Loucy (cell line): ENCODE results near the gene MBNL1.

Experiments
- H2AFZ ChIP-seq: fragments of 200-600 bp; sonication (generic); 2 replicates; pipeline ENCODE4 v1.6.0; 2016; ENCODE audit warnings: antibody characterized with exemption, mild to moderate bottlenecking, low read length, moderate library complexity
- H3F3A ChIP-seq: fragments of 200-600 bp; 2 replicates; pipeline ENCODE4 v1.6.0; 2016; ENCODE audit warnings: antibody characterized with exemption, low read depth, mild to moderate bottlenecking
- H3K27me3 ChIP-seq: fragments of 200-600 bp; sonication (generic); 2 replicates; pipeline ENCODE4 v1.6.1; 2014; ENCODE audit warnings: low read length, mild to moderate bottlenecking; ENCODE audit not compliant: insufficient read depth, poor library complexity, severe bottlenecking
- H3K36me3 ChIP-seq: fragments of 200-600 bp; sonication (generic); 2 replicates; pipeline ENCODE4 v1.6.1; 2016; ENCODE audit warnings: low read length; ENCODE audit not compliant: insufficient read depth
- H3K4me1 ChIP-seq: fragments of 200-600 bp; sonication (generic); 2 replicates; pipeline ENCODE4 v1.5.1; 2014; ENCODE audit warnings: low read length, mild to moderate bottlenecking; ENCODE audit not compliant: insufficient read depth, poor library complexity, severe bottlenecking
- H3K4me2 ChIP-seq: fragments of 200-600 bp; sonication (generic); 2 replicates; pipeline ENCODE4 v1.6.0; 2014; ENCODE audit warnings: antibody characterized with exemption, low read length, low read depth, mild to moderate bottlenecking; ENCODE audit not compliant: poor library complexity, severe bottlenecking
- H3K4me3 ChIP-seq: fragments of 200-600 bp; sonication (generic); 2 replicates; pipeline ENCODE4 v1.5.1; 2014; ENCODE audit warnings: low read length, mild to moderate bottlenecking, mixed read lengths; ENCODE audit not compliant: poor library complexity, severe bottlenecking
- H3K79me2 ChIP-seq: fragments of 200-600 bp; sonication (generic); 2 replicates; pipeline ENCODE4 v1.6.1; 2014; ENCODE audit warnings: low read length; ENCODE audit not compliant: insufficient read depth
- H3K9ac ChIP-seq: fragments of 200-600 bp; sonication (generic); 2 replicates; pipeline ENCODE4 v1.6.0; 2014; ENCODE audit warnings: mild to moderate bottlenecking, low read depth, low read length, moderate library complexity; ENCODE audit not compliant: poor library complexity, severe bottlenecking
- H3K9me2 ChIP-seq: fragments of 200-600 bp; sonication (generic); replicated peaks from 2 replicates; pipeline ENCODE4 v1.6.1; 2016; ENCODE audit warnings: low read depth, low read length, mixed read lengths
- H3K9me3 ChIP-seq: fragments of 200-600 bp; sonication (generic); 2 replicates; pipeline ENCODE4 v1.6.1; 2014; ENCODE audit warnings: mild to moderate bottlenecking, antibody characterized with exemption, low read length, low read depth; ENCODE audit not compliant: insufficient read depth
- H4K20me1 ChIP-seq: fragments of 200-600 bp; sonication (generic); 2 replicates; pipeline ENCODE4 v1.6.0; 2014; ENCODE audit warnings: antibody characterized with exemption, low read length, mild to moderate bottlenecking; ENCODE audit not compliant: insufficient read depth, poor library complexity, severe bottlenecking
- EZH2phosphoT487 ChIP-seq: fragments of 200-600 bp; IDR thresholded peaks from 2 replicates; pipeline ENCODE4 v1.6.1; 2018; ENCODE audit warnings: antibody characterized with exemption, mild to moderate bottlenecking, moderate library complexity, borderline replicate concordance
- TF ChIP-seq, protein P1 (sequence below): fragments of 200-600 bp; sonication (generic); conservative IDR thresholded peaks from 2 replicates; pipeline ENCODE4 v1.5.1; 2014; ENCODE audit warnings: mild to moderate bottlenecking, antibody characterized with exemption, low read length

MBNL1 gene

DNA sequence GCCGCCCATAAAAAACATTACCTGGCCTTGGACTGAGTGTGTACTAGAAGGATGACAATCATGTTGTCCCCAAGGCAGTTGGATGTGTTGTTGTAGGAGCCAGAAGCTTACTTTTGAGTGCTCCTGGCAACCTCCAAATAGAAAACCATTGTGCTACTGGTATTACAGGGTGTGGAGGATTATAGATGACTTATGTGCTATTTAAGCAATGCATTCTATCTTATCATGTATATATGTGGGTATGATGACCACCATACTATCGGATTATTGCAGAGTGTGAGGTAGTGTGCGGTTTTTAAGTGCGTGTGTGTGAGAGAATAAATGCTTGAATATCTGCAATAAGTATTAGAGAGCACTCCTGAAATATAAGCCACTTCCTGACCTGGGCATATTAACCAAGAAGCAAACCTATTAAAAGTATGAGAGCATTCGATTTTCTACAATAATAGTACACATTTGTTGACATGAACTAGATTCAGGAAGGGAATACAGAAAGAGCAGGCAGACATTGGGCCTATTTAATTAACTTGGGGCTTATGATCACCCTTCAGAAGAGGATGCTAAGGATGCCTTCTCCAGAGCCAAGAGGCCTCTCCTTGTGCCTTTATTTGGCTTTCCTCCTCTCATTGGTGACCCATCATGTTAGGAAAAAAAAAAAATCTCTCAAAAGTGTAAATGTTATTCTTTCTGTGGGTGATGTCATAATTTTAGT lies 11.7 kb upstream of the MBNL1 start:
- H3K4me1 ChIP-seq, result peaks cover 73% of the 10 kb centered on the region
- no peaks in the 10 kb centered on the region for H3K9me2 ChIP-seq
- peaks cover 72% of the 10 kb centered on the region for H3K79me2 ChIP-seq
- peaks cover 11% of the 10 kb centered on the region for H3F3A ChIP-seq
- H3K4me3 ChIP-seq, result peak overlapping the region; percentile 65
- no peaks in the 10 kb centered on the region for H3K9me3 ChIP-seq
- no peaks in the 10 kb centered on the region for H3K36me3 ChIP-seq
- H3K27me3 ChIP-seq, result no peaks in the 10 kb centered on the region
- H4K20me1 ChIP-seq, result no peaks in the 10 kb centered on the region
- no peak overlapping the region for H2AFZ ChIP-seq
- peak overlapping the region; percentile 73 for H3K9ac ChIP-seq
- no peak for TF ChIP-seq EZH2phosphoT487
- TF ChIP-seq, protein P1, sequence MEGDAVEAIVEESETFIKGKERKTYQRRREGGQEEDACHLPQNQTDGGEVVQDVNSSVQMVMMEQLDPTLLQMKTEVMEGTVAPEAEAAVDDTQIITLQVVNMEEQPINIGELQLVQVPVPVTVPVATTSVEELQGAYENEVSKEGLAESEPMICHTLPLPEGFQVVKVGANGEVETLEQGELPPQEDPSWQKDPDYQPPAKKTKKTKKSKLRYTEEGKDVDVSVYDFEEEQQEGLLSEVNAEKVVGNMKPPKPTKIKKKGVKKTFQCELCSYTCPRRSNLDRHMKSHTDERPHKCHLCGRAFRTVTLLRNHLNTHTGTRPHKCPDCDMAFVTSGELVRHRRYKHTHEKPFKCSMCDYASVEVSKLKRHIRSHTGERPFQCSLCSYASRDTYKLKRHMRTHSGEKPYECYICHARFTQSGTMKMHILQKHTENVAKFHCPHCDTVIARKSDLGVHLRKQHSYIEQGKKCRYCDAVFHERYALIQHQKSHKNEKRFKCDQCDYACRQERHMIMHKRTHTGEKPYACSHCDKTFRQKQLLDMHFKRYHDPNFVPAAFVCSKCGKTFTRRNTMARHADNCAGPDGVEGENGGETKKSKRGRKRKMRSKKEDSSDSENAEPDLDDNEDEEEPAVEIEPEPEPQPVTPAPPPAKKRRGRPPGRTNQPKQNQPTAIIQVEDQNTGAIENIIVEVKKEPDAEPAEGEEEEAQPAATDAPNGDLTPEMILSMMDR, result no peak
- peak overlapping the region; percentile 86 for H3K4me2 ChIP-seq

- Histone ChIP-seq H3K79me2 (peaks cover 73% of the 10 kb centered on the region), H2AFZ (no peak overlapping the region)
Observed at GRCh38 chr3:152257563-152258035, 11.1 kb upstream of the MBNL1 start.

GRCh38 chr3:152258448-152259393 lies 10.0 kb upstream of the MBNL1 start:
- H3K4me2 ChIP-seq, result peak overlapping the region; percentile 86
- H3K79me2 ChIP-seq, result peaks cover 69% of the 10 kb centered on the region
- TF ChIP-seq, protein P1, result no peak
- no peak for TF ChIP-seq EZH2phosphoT487
- H3K27me3 ChIP-seq, result no peaks in the 10 kb centered on the region
- no peaks in the 10 kb centered on the region for H3K36me3 ChIP-seq
- peak overlapping the region; percentile 73 for H3K9ac ChIP-seq
- peaks cover 80% of the 10 kb centered on the region for H3K4me1 ChIP-seq
- H3K9me2 ChIP-seq, result no peaks in the 10 kb centered on the region
- peak overlapping the region; percentile 65 for H3K4me3 ChIP-seq
- H4K20me1 ChIP-seq, result no peaks in the 10 kb centered on the region
- no peak overlapping the region for H2AFZ ChIP-seq
- peaks cover 11% of the 10 kb centered on the region for H3F3A ChIP-seq
- no peaks in the 10 kb centered on the region for H3K9me3 ChIP-seq

More at GRCh38 chr3:152257563-152258035, 11.1 kb upstream of the MBNL1 start:
- Histone ChIP-seq H3K27me3 (no peaks in the 10 kb centered on the region), H3F3A (peaks cover 11% of the 10 kb centered on the region), H3K4me3 (peak overlapping the region; percentile 65), H3K36me3 (no peaks in the 10 kb centered on the region), H3K4me1 (peaks cover 73% of the 10 kb centered on the region), H3K4me2 (peak overlapping the region; percentile 86), H4K20me1 (no peaks in the 10 kb centered on the region), H3K9ac (peak overlapping the region; percentile 73), H3K9me3 (no peaks in the 10 kb centered on the region), H3K9me2 (no peaks in the 10 kb centered on the region)
- TF ChIP-seq, protein P1, result no peak
- TF ChIP-seq EZH2phosphoT487, result no peak
